GM21786 (cell line): ENCODE data around the gene EXTL2.
"Not testable (repeated sequence)": the region's sequence is repeated elsewhere in the genome, so short reads cannot be mapped to it uniquely, and the experiment has no call there.

Experiments used
- ATAC-seq: cut with Tn5 transposase; IDR thresholded peaks from one replicate; pipeline ENCODE4 v1.9.1; 2021; ENCODE audit not compliant: unreplicated experiment

The EXTL2 gene

DNA sequence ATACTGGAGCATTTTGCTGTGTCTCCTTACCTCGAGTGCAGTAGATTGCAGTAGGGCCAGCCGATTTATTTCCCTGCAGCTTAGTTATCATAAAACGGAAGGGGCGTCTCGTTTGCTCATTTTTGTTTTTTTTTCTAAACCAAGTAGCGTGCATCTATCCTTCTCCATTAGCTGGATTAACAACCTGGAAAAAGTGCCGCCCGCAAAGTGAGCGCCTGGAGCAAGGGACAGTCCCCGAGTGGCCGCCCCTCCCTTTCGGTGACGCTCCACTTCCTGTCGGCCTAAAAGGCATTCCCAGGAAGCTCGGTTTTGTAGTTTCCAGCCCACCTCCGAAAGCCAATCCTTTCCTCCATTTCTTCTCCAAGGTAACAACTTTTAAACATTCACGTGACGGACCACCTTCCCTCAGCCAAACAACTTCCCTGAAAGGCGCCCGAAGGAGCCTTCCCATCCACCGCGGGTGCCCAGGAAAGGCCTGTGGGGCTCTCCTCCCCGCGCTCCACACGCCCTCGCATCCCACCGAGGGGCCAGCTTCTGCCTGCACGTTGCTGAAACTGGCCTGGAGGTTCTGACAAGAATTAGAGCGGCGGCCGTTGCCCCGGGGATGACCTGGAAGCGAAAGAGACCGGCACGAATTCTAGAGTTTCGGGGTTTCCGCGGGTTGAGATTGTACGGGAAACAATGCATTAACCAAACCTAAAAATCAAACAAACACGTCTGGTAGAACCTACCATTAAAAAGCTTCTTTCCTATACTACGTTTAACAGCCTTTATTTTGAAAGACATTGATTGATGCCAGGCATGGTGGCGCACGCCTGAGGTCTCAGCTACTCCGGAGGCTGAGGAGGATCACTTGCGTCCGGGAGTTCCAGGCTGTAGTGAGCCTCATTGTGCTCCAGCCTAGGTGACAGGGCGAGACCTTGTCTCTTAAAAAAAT is at the start of gene EXTL2:
Gene EXTL2, minus strand, starts transcription at position 240 of the 937 bp plus-strand sequence. CDS start 6,085 bp downstream, outside the sequence.
- peak; percentile 32 for ATAC-seq

DNA sequence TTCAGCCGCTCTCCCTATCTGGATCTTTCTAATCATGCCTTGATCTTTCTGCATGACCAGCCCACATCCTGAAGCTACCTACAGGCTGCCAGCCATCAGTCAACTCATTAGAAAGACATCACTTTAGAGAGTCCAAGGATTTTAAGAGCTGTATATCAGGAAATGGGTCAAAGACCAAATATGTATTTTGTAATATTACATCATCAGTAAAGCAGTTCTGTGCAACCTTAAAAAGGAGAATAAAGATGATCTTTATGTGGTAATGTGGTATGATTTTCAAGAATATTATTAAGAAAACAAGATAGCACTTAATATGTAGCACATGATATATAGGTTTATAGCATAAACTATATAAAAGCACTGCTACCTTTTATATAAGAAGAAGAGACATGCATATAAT is 48.9 kb upstream of the EXTL2 start:
- no peak for ATAC-seq

GRCh38 chr1:100942304-100943046 is 47.8 kb upstream of the EXTL2 start:
- ATAC-seq, result no peak

DNA sequence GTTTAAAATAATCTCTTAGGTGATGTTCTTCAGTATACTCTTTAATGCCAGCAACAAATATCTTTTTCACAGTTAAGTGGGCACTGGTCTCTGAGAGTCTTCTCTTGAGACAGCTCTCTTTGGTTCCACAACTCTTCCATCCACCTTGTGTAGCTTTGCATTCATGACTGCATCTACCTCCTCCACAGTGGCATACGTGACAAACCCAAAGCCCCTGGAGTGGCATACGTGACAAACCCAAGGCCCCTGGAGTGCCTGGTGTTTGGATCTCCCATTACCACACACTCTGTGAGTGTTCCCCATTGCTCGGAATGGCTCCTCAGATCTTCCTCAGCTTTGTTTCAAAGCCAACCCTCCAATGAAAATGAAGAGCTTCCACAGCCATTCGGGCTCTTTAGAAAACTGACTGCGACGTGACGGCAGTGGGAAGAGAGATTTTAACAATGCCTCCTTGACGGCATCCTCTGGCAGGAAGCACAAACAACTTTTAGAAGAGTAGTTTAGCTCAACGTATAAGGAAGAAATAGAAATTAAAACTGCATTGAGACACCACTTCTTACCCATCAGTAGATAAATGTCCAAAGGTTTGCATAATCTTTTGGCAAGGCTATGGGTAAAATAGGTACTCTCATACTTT is 47.1 kb upstream of the EXTL2 start:
- no peak for ATAC-seq

- no peak for ATAC-seq
Measured at GRCh38 chr1:100941098-100941527, 46.5 kb upstream of the EXTL2 start.

GRCh38 chr1:100936194-100936967 is 41.7 kb upstream of the EXTL2 start:
- ATAC-seq, result no peak

DNA sequence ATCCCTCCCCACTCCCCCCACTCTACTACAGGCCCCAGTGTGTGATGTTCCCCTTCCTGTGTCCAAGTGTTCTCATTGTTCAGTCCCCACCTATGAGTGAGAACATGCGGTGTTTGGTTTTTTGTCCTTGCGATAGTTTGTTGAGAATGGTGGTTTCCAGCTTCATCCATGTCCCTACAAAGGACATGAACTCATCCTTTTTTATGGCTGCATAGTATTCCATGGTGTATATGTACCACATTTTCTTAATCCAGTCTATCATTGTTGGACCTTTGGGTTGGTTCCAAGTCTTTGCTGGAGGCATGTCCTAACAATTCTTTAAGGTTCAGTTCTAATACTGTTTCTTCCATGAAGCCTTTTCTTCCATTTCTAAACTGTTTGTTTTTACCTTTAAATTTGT is 38.9 kb upstream of the EXTL2 start:
- not testable (repeated sequence) for ATAC-seq

- no peak for ATAC-seq
Measured at GRCh38 chr1:100931716-100932115, 37.1 kb upstream of the EXTL2 start.

DNA sequence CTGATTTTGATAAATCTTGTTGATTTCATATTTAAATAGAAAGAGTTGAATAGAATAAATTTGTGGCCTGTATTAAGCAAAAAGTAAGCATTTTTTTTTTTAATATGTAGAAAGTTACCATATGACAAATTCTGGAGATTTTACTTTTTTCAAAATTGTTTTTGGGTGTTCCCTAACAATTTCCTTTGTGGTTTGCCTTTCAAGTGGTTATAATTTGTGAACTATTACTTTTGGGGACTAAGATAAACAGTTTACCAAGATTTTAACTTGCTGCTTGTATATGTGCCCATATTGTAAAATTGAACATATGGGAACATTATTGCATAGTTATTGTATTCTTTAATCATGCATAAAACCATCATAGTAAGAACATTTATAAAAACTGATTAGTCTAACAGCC is 35.9 kb upstream of the EXTL2 start:
- no peak for ATAC-seq

DNA sequence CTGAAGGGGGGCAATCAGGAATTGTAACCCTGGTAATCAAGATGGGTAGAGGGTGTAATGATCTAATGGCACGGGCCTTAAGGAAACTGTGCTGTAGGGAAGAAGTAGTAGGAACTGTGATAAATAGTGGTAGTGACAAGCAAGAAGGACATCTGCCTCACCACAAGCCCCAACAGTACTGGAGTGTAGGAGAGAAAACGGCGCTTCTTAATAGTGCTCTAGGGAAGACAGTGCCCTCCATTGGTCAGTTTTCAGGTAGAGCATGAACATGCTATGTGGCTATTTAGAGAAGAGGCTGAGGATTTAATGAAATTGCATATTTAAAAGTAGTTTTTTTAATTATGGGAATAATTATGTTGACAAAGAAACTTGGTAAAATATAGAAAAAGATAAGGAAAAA is 33.5 kb upstream of the EXTL2 start:
- ATAC-seq, result no peak

GRCh38 chr1:100927276-100927675 is 32.6 kb upstream of the EXTL2 start:
- peak; percentile 58 for ATAC-seq

DNA sequence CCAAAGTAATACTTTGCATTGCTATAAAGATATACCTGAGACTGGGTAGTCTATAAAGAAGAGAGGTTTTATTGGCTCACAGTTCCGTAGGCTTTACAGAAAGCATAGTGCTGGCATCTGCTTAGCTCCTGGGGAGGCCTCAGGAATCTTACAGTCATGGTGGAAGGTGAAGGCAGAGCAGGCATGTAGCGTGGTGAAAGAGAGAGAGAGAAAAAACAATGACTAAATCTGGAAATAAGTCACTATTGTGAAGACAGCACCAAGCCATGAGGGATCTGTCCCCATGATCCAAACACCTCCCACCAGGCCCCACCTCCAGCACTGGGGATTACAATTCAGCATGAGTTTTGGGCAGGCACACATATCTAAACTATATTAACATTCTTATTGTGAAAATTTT is 31.6 kb upstream of the EXTL2 start:
- ATAC-seq, result no peak

GRCh38 chr1:100924991-100925390 is 30.3 kb upstream of the EXTL2 start:
- ATAC-seq, result no peak

DNA sequence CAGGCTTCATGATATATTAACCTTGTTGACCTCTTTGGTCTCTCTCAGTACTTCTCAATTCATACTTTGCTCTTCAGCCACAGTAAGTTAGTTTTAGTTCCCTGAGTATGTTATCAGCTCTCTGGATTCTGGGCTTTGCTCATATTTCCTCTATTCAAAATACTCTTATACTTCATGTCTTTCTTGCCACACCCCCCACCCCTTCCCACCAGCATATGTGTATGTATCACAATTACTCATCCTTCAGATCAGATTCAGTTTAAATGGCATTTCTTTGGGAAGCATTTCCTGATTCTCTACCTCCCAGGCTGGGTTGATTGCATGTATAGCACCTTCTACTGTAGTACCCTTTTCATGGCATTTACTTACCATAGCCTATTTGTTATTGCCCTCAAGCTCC is 29.6 kb upstream of the EXTL2 start:
- ATAC-seq, result no peak

DNA sequence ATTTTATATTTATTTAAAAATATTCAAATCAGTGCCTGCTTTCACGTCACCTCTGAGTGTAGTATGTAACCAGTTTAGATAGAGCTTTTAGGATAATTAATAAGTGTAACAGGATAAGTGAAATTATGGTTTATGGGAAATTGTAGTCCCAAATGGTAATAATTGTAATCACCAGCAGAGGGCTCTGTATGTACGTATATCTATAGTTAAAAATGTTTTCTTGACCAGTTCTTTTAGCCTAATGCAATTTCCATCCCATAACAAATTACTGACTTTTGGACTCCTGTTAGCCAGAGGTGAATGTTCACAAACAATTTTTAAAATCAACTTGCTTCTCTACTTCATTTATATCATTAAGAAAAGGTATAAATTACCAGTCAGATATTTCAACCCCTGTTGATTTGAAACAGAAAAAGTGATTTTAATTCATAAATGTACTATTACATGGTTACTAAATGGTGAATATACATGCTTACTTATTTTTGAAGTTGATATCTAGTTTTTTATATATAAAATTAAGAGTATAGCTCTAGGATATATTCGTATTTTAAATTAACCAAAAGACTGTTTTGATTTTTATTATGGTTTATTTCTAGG is 26.6 kb upstream of the EXTL2 start:
- no peak for ATAC-seq

- ATAC-seq, result no peak
Measured at GRCh38 chr1:100912019-100912418, 17.4 kb upstream of the EXTL2 start.

DNA sequence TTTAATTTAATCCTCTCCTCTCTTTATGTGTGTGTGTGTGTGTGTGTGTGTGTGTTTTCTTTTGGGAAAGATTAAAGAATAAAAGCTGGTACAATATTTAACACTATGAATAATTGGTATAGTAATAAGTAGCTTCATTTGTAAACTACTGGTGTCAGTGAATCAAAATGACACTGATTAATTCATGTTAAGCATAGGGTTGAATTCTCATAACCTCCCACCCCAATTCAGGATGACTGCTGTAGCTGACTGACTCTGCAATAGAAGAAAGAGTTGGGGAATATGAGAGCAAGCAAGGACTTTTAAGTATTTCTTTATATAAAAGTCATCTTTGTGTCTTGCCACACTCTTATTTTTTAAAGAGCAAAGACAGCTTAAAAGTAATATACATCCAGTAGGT is 14.4 kb upstream of the EXTL2 start:
- no peak for ATAC-seq

DNA sequence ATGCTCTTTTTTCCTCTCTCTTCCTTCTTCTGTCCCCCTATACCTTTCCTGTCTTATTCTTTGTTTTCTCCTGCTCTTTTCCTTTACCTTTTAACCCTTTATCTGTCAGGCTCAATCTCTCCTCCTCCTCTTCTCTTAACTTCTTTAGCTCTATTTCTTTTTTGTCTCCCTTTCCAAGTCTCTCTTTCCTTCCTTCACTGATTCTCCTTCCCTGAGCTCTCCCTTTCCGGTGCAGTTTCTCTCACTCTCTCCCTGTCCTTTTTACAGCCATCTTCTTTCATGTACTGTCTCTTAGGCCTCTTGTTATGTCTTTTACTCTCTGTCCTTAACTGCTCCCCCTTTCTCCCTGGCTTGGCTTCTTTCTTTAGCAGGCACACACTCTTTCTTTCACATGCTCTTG is 13.2 kb upstream of the EXTL2 start:
- ATAC-seq, result no peak

DNA sequence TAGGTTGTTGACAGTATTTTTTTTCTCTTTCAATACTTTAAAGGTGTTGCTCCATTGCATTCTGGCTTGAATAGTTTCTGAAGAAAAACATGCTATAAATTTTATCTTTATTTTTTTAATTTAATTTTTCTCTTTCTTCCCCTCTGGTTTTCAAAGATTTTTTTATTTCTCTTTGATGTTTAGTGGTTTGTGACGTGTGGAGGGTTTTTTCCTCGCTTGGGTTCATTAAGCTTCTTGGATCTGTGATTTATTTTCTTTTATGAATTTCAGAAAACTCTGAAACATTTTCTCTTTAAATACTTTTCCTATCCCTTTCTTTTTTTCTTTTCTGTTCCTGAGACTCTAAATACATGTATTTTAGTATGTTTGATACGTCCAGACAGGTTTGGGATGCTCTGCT is 10.5 kb upstream of the EXTL2 start:
- no peak for ATAC-seq

DNA sequence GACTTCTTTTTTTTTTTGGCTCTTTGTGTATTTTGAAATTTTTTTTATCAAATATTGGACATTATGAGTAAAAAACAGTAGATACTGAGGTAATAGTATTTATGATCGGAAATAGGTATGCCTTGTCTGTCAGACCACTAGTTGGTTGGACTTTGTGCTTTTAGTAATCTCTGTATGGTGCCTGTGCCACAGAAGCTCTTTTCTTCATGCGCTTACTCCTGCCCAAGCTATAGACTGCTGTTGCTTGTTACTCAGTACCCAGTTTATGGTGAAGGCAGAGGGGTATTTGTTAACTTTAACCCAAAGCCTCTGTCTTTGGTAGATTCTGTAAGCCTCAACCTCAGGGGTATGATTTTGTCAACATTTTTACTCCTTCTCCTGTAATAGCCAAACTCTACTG is 9.9 kb upstream of the EXTL2 start:
- no peak for ATAC-seq
